Cerebellar cortex (tissue), 1 donor: ENCODE data around the gene SOX10.

ENCODE experiments used
- DNase-seq: peaks from one replicate; pipeline ENCODE4 v3.0.0-alpha.2; 2015; ENCODE audit warnings: low spot score

The SOX10 gene

GRCh38 chr22:37930270-37930951, 53.9 kb downstream of the SOX10 start:
- DNase-seq, result peak; percentile 39

- no peak for DNase-seq
Observed at GRCh38 chr22:37929390-37929789, 55.0 kb downstream of the SOX10 start.

GRCh38 chr22:37927637-37927936, 56.8 kb downstream of the SOX10 start:
- no peak for DNase-seq

GRCh38 chr22:37926771-37927636, 57.4 kb downstream of the SOX10 start:
- no peak for DNase-seq

GRCh38 chr22:37926358-37926757, 58.0 kb downstream of the SOX10 start:
- DNase-seq, result no peak

GRCh38 chr22:37925767-37926166, 58.6 kb downstream of the SOX10 start:
- DNase-seq, result no peak

GRCh38 chr22:37925330-37925729, 59.0 kb downstream of the SOX10 start:
- no peak for DNase-seq

- no peak for DNase-seq
Observed at GRCh38 chr22:37924386-37925065, 59.8 kb downstream of the SOX10 start.

GRCh38 chr22:37923927-37924326, 60.4 kb downstream of the SOX10 start:
- no peak for DNase-seq
